ENCODE results near the gene CDH11. TPM values are rescaled to one million over a fixed set of nuclear protein-coding genes. Genes with fewer than 3 reads are reported as not detected.

The CDH11 gene
- total and polyA plus RNA-seq, 2 donors (not counting 1 experiment from before 2014, with no cell fraction given) = 220 to 335 TPM

GRCh38 chr16:65105171-65105570 lies 16.7 kb downstream of the CDH11 start:
- Histone ChIP-seq H3K27ac (ENCODE audit: insufficient read depth, low read length) (no peak overlapping the region), H3K9ac (ENCODE audit: insufficient read depth, low read length) (no peak overlapping the region), H3K4me1 (ENCODE audit: control insufficient read depth, extremely low read depth, insufficient read depth, low read length) (peaks cover 4% of the 10 kb centered on the region), H3K36me3 (ENCODE audit: control insufficient read depth, insufficient read depth, low read length) (peaks cover 2% of the 10 kb centered on the region), H3K4me2 (ENCODE audit: extremely low read depth, insufficient read depth, low read length) (no peak overlapping the region), H3K79me2 (ENCODE audit: control insufficient read depth, insufficient read depth, low read length) (peaks cover 74% of the 10 kb centered on the region), H3K4me3 (replicated peaks in 1 of 4; ENCODE audit: control extremely low read depth in 1 of 4, insufficient read depth in 1 of 4, low read depth in 3 of 4, low read length in 4 of 4) (no peak overlapping the region), H2AFZ (ENCODE audit: low read length) (no peak overlapping the region), H3K27me3 (ENCODE audit: control insufficient read depth, insufficient read depth, low read length) (no peaks in the 10 kb centered on the region), H3K9me3 (ENCODE audit: control insufficient read depth, insufficient read depth, low read depth, low read length) (no peaks in the 10 kb centered on the region), H4K20me1 (ENCODE audit: control insufficient read depth, extremely low read depth, insufficient read depth, low read length) (no peaks in the 10 kb centered on the region)
- peak in 1 of 2 donors; percentile 17 for DNase-seq (ENCODE audit: low read depth in 2 of 2)
- TF ChIP-seq CTCF (conservative IDR thresholded peaks at IDR 0.05 in 1 of 2, IDR thresholded peaks at IDR 0.05 in 1 of 2; ENCODE audit: low read depth in 1 of 2, low read length in 2 of 2) (no peak), EZH2 (IDR thresholded peaks at IDR 0.05; ENCODE audit: low read length, missing control alignments) (no peak)

GRCh38 chr16:65104471-65104870 lies 17.4 kb downstream of the CDH11 start:
- Histone ChIP-seq H3K27me3 (ENCODE audit: control insufficient read depth, insufficient read depth, low read length) (no peaks in the 10 kb centered on the region), H3K27ac (ENCODE audit: insufficient read depth, low read length) (no peak overlapping the region), H3K4me1 (ENCODE audit: control insufficient read depth, extremely low read depth, insufficient read depth, low read length) (peaks cover 4% of the 10 kb centered on the region), H3K36me3 (ENCODE audit: control insufficient read depth, insufficient read depth, low read length) (peaks cover 2% of the 10 kb centered on the region), H3K9me3 (ENCODE audit: control insufficient read depth, insufficient read depth, low read depth, low read length) (no peaks in the 10 kb centered on the region), H3K4me2 (ENCODE audit: extremely low read depth, insufficient read depth, low read length) (no peak overlapping the region), H4K20me1 (ENCODE audit: control insufficient read depth, extremely low read depth, insufficient read depth, low read length) (no peaks in the 10 kb centered on the region), H3K79me2 (ENCODE audit: control insufficient read depth, insufficient read depth, low read length) (peaks cover 73% of the 10 kb centered on the region), H3K4me3 (replicated peaks in 1 of 4; ENCODE audit: control extremely low read depth in 1 of 4, insufficient read depth in 1 of 4, low read depth in 3 of 4, low read length in 4 of 4) (no peak overlapping the region), H3K9ac (ENCODE audit: insufficient read depth, low read length) (no peak overlapping the region), H2AFZ (ENCODE audit: low read length) (no peak overlapping the region)
- TF ChIP-seq CTCF (conservative IDR thresholded peaks at IDR 0.05 in 1 of 2, IDR thresholded peaks at IDR 0.05 in 1 of 2; ENCODE audit: low read depth in 1 of 2, low read length in 2 of 2) = no peak
- DNase-seq (ENCODE audit: low read depth in 2 of 2) = no peak

GRCh38 chr16:65102326-65102725 lies 19.5 kb downstream of the CDH11 start:
- Histone ChIP-seq H3K4me2 (ENCODE audit: extremely low read depth, insufficient read depth, low read length) (no peak overlapping the region), H3K4me3 (replicated peaks in 1 of 4; ENCODE audit: control extremely low read depth in 1 of 4, insufficient read depth in 1 of 4, low read depth in 3 of 4, low read length in 4 of 4) (no peak overlapping the region), H3K79me2 (ENCODE audit: control insufficient read depth, insufficient read depth, low read length) (peaks cover 73% of the 10 kb centered on the region), H3K9ac (ENCODE audit: insufficient read depth, low read length) (no peak overlapping the region), H2AFZ (ENCODE audit: low read length) (no peak overlapping the region), H4K20me1 (ENCODE audit: control insufficient read depth, extremely low read depth, insufficient read depth, low read length) (no peaks in the 10 kb centered on the region), H3K4me1 (ENCODE audit: control insufficient read depth, extremely low read depth, insufficient read depth, low read length) (peaks cover 4% of the 10 kb centered on the region), H3K9me3 (ENCODE audit: control insufficient read depth, insufficient read depth, low read depth, low read length) (no peaks in the 10 kb centered on the region), H3K27ac (ENCODE audit: insufficient read depth, low read length) (no peak overlapping the region), H3K36me3 (ENCODE audit: control insufficient read depth, insufficient read depth, low read length) (no peaks in the 10 kb centered on the region), H3K27me3 (ENCODE audit: control insufficient read depth, insufficient read depth, low read length) (no peaks in the 10 kb centered on the region)
- DNase-seq (ENCODE audit: low read depth in 2 of 2) = no peak
- TF ChIP-seq EZH2 (IDR thresholded peaks at IDR 0.05; ENCODE audit: low read length, missing control alignments) (no peak), CTCF (conservative IDR thresholded peaks at IDR 0.05 in 1 of 2, IDR thresholded peaks at IDR 0.05 in 1 of 2; ENCODE audit: low read depth in 1 of 2, low read length in 2 of 2) (no peak)
